Cardiac fibroblast (primary cell): ENCODE measurements around the gene DENND6A.
"Not testable (repeated sequence)": the region's sequence is repeated elsewhere in the genome, so short reads cannot be mapped to it uniquely, and the experiment has no call there.

Experiments used
- DNase-seq, 2 donors: peaks; one replicate each; pipeline versions ENCODE4 v3.0.0 to v3.0.0-alpha.2; 2010; ENCODE audit warnings: low read depth in 2 of 2
- H3K4me3 ChIP-seq, 2 donors: replicated peaks in 1 of 2; 1 replicate in 1 of 2; 2 replicates in 1 of 2; pipeline ENCODE4 v1.5.1; 2011; ENCODE audit warnings: low read depth in 2 of 2, low read length in 2 of 2, mild to moderate bottlenecking in 2 of 2, moderate library complexity in 1 of 2
- CTCF ChIP-seq: IDR thresholded peaks from one replicate; pipeline ENCODE4 v1.5.1; 2011; ENCODE audit warnings: low read depth, mild to moderate bottlenecking, low read length, inconsistent platforms

DENND6A gene

GRCh38 chr3:57717205-57717868 is 24.5 kb upstream of the DENND6A start:
- no peak for TF ChIP-seq CTCF
- H3K4me3 ChIP-seq, result no peak overlapping the region
- DNase-seq, result no peak

DNA sequence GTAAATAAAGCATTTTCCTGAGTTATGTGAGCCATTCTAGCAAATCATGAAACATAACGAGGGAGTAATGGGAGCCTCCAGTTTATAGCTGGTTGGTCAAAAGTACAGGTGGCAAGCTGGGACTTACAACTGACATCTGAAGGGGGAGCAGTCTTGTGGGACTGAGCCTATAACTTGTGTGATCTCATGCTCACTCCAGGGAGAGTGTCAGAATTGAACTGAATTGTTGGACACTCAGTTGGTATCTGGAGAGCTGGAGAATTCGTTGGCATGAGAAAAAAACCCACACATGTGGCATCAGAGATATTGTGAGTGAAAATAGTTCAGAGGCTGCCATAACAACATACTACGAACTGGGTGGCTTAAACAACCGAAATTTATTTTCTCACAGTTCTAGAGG is 22.8 kb upstream of the DENND6A start:
- no peak overlapping the region for H3K4me3 ChIP-seq
- DNase-seq, result no peak
- TF ChIP-seq CTCF, result no peak

DNA sequence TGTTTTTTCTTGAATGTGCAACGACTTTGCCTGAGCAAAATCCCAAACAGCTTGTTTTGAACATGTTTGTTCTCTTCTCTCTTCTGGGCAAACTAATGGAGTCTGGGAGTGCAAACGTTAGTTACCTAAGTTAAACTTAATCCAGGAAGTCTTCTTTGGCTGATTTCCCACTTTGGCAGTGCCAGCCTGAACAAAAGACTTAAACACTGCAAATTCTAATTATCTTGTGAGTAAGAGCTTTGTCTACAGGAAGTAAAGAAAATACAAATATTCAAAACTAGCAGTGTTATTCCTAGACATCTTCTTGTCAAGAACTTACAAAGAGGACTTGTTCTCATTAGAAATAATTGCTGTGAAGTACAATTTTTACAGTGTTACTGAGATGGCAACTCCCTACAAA is 16.7 kb upstream of the DENND6A start:
- DNase-seq, result no peak
- TF ChIP-seq CTCF, result no peak

GRCh38 chr3:57709031-57709430 is 16.2 kb upstream of the DENND6A start:
- no peak overlapping the region for H3K4me3 ChIP-seq
- DNase-seq, result peak in 1 of 2 donors; percentile 27
- no peak for TF ChIP-seq CTCF

More for the DNA sequence above, 16.7 kb upstream of the DENND6A start:
- no peak overlapping the region for H3K4me3 ChIP-seq

DNA sequence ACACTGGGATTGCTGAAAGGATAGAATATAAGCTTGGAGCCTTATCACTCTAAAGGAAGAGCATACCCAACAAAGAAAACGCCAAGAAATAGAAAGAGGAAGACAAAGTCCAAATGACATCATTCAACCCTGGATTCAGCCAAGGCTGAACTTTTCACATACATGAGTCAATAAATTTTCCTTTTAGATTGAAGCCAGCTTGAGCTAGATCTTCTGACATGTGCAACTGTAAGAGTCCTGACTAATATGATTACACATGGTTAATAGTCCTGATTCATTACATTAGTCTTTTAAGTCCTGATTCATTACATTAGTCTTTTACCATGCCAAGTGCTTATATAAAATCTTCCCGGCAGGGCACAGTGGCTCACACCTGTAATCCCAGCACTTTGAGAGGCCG is 13.6 kb upstream of the DENND6A start:
- TF ChIP-seq CTCF, result no peak
- H3K4me3 ChIP-seq, result no peak overlapping the region
- peak; percentile 51 to 91 for DNase-seq

DNA sequence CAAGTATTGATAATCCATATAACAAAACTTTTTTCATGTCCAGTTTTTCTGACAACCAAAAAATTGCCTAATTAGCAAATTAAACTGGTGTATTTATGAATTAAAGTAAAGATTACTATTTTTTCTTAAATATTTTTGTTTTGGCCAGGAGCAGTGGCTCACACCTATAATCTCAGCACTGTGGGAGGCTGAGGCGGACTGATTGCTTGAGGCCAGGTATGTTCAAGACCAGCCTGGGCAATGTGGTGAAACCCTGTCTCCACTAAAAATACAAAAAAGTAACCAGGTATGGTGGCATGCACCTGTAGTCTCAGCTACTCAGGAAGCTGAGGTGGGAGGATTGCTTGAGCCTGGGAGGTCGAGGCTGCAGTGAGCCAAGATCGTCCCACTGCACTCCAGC is 12.5 kb upstream of the DENND6A start:
- DNase-seq, result not testable (repeated sequence)

DNA sequence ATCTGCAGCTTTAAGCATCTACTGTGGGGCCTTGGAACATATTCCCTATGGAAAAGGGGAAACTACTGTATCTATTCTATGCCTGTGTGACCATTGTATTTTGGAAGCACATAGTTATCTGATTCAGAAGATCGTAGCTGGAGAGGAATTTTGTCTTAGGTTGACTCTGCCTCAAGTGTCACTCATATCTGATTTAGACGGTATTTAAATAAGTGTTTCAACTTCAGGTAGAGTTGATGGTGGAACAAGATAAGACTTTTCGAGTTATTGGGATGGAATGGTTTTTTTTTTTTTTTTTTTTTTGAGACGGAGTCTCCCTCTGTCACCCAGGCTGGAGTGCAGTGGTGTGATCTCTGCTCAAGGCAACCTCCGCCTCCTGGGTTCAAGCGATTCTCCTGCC is 8.9 kb upstream of the DENND6A start:
- TF ChIP-seq CTCF, result no peak
- DNase-seq, result no peak

More for the DNA sequence above, 12.5 kb upstream of the DENND6A start:
- H3K4me3 ChIP-seq, result not testable (repeated sequence)

More for the DNA sequence above, 8.9 kb upstream of the DENND6A start:
- H3K4me3 ChIP-seq, result no peak overlapping the region
